Mammary epithelial cell (primary cell): ENCODE data around the gene CHCHD1.
"Not testable (repeated sequence)": the region's sequence is repeated elsewhere in the genome, so short reads cannot be mapped to it uniquely, and the experiment has no call there.

Experiments
- EZH2 ChIP-seq: IDR thresholded peaks from 2 replicates; pipeline ENCODE4 v1.6.1; 2012; ENCODE audit warnings: low read length, inconsistent platforms, borderline replicate concordance
- TF ChIP-seq, protein P1 (sequence below), 2 donors: IDR thresholded peaks in 1 of 2; conservative IDR thresholded peaks in 1 of 2; 2 replicates each; pipeline ENCODE4 v1.5.1; 2011 to 2012; ENCODE audit warnings: inconsistent platforms in 2 of 2, low read length in 2 of 2, mild to moderate bottlenecking in 2 of 2, control low read depth in 1 of 2, low read depth in 1 of 2; ENCODE audit not compliant: insufficient read depth in 1 of 2; ENCODE audit errors: extremely low read depth in 1 of 2

DNA sequence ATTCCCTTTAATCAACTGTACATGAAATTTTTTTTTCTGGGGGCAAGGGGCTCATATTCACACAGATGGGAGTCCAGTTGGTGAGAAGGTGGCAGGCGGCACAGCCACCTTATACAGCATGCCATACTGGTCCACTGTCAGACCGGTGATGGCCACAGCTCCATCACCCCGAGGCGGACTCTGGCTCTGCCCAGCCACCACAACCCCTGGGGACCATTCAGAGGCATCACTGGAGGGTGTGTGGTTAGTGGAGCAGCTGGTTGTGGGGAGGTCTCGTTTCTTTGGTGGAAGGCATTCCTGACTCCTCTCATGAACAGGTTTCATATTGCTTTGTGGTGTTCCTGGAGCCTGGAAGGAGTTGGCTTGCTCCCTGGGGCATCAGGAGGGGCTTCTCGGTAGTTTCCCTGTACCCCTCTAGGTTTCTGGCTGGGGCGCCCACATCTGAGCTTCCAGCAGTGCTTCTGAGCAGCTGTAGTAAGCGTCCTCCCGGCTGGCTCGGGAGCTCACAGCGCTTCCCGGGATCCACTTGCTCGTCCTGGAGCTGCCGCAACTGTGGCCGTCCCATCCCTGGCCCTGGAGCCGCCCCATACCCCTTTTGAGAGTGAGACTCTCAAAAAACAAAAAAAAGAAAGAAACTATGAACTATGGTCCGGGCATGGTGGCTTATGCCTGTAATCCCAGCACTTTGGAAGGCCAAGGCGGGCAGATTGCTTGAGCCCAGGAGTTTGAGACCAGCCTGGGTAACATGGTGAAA, 41.2 kb upstream of the CHCHD1 start:
- TF ChIP-seq EZH2 = not testable (repeated sequence)
- TF ChIP-seq, protein P1, sequence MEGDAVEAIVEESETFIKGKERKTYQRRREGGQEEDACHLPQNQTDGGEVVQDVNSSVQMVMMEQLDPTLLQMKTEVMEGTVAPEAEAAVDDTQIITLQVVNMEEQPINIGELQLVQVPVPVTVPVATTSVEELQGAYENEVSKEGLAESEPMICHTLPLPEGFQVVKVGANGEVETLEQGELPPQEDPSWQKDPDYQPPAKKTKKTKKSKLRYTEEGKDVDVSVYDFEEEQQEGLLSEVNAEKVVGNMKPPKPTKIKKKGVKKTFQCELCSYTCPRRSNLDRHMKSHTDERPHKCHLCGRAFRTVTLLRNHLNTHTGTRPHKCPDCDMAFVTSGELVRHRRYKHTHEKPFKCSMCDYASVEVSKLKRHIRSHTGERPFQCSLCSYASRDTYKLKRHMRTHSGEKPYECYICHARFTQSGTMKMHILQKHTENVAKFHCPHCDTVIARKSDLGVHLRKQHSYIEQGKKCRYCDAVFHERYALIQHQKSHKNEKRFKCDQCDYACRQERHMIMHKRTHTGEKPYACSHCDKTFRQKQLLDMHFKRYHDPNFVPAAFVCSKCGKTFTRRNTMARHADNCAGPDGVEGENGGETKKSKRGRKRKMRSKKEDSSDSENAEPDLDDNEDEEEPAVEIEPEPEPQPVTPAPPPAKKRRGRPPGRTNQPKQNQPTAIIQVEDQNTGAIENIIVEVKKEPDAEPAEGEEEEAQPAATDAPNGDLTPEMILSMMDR (conservative IDR thresholded peaks at IDR 0.05 in 1 of 2, IDR thresholded peaks at IDR 0.05 in 1 of 2; ENCODE audit: extremely low read depth in 1 of 2, insufficient read depth in 1 of 2, low read depth in 1 of 2, low read length in 2 of 2) = not testable (repeated sequence)
